ENCODE results near the gene NT5DC3.
"Not testable (repeated sequence)": the region's sequence is repeated elsewhere in the genome, so short reads cannot be mapped to it uniquely, and the experiment has no call there.

The NT5DC3 gene

DNA sequence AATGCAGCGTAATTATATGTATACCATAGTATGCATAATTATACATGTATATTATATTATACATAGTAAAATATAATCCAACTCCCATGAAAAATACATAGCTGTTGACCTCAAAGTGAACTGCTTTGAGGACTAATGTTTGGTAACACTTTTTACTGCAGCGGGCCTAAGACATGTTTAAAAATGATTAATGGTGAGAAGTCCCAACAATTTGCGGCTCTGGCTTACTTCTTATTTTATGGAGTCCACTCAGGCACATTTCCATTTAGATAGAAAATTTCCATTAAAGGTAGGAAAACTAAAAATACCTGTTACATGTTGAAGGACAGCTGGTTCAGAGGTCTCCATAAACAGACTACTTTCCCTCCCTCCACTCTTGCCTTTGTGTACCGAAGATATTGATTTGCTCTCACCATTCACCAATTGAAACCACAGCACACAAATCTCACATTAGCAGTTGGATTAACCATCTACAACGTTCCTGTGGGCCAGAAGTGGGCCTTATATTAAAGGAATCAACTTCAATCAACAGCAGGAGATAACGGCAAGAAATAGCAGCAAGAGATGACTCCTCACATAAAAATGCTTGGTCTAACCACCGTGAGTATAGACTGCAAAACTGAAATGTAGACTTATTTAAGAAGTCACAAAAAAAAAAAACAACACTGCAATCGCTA lies 14.1 kb upstream of the NT5DC3 start:
- DNase-seq: no peak

DNA sequence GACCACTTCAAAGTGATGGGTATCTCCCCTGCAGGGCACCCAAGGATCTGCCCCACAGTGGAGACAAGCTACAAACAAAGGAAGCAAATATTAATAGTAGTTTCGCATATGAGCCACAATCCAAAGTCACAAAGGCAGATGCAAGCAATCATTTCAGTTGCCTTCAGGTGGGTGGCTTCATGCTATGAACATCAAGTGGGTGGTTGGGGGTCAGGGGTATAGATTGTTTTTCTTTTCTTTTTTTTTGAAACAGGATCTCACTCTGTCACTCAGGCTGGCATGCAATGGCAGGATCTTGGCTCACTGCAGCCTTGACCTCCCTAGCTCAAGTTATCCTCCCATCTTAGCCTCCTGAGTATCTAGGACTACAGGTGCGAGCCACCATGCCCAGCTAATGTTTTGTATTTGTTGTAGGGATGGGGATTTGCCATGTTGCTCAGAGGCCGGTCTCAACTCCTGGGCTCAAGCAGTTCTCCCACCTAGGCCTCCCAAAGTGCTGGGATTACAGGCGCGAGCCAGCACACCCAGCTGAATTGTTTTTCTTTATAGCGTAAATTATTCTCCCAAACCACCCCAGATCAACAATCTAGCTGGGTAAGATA lies 13.4 kb upstream of the NT5DC3 start:
- no peak for DNase-seq

DNA sequence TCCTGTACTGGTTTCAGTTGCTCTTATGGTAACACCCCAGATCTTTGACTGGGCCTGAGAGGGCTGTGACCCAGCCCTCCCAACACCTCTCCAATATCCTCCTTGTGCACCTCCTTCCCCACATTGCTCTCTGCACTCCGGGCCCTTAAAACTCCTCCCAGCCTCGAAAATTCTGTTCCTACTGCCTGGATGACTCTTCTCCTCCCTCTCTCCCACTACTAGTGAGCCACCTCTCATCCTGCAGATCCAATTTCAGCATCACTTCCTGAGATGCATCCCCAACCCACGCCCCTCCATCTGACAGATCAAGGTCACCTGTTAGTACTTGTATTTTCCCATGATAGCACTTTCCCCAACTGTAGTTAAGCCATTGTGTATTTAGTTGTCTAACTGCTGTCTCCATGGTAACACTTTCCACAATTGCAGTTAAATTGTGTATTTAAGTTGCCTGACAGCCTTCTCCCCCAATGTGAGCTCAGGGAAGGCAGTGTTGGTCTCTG lies 11.5 kb upstream of the NT5DC3 start:
- DNase-seq: no peak

DNA sequence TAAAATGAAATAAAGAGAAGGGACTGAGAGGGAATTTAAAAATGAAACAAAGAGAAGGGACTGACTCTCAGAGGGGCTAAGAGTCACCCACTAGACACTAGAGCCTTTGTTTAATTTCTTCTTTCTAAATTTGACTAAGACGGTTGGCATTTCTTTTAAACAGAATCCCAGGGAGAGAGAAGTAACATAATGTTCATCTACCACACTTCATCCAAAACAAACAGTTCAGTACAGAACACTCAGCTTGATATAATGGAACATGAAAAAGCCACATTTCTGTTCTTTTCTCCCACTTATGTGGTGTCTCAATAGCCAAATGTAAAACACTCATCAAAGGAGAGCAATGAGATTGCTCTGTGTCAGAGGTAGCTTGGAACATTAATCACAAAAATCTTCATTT lies 10.1 kb upstream of the NT5DC3 start:
- DNase-seq: no peak

DNA sequence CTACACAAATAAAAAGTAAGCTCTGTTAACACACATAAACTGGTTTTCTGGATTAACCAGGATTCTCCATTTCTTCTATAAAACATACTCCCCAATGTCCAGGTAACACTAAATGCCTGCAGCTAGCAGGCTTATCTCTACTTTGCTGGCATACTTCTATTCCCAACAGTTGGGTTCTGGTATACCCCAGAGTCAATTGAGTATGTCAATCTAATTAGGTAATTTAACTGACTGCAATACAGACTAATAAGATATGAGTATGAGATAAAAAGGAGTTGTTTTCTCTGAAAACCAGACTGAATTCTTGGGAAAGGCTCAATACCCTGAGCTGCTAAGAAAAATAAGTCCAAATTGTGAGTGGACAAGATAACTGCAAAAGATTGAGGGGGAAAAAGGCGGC lies 9.4 kb upstream of the NT5DC3 start:
- no peak for DNase-seq

DNA sequence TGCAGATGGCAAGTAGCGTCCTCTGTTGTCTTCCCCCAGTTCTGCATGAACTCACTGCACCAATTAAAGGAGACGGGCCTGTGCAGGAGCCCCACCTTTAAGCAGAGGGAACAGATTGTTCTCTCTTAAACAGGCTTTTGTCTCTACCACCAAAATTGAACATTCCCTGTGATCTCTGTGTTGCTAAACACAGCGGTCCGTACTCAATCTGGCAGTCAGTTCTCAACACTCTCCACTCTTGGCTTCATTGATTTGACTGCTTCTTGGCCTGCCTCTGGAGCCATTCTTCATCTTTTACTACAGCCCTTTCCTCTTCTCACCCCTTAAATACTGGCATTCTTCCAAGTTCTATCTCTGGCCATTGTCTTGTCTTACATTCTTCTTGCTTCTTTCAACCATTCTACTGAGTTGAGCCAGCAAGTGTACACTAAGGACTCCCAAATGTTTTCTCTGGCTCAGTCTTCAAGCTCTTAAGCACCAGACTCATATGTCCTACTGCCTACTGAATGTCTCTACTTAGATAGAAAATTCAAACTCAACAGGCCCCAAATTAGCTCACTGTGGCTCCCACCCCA lies 8.0 kb upstream of the NT5DC3 start:
- DNase-seq: no peak

DNA sequence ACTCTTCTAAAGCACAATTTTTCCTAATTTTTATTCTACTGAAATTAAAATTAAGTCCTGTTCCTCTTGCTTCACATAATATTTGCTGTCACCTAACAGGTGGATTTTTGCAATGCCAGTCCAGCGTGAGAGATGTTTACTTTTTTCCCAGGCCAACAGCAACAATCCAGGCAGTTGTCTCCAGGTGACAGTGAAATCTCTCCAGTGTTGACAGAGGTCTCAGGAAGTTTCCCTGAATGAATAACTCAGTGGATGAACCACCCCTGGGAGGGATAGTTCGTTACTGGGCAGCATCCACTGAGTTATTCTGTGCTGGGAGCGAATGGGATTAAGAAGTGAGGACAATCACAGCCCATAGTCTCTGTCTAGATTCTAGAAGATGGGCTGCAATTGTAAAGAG lies 7.1 kb upstream of the NT5DC3 start:
- no peak for DNase-seq

DNA sequence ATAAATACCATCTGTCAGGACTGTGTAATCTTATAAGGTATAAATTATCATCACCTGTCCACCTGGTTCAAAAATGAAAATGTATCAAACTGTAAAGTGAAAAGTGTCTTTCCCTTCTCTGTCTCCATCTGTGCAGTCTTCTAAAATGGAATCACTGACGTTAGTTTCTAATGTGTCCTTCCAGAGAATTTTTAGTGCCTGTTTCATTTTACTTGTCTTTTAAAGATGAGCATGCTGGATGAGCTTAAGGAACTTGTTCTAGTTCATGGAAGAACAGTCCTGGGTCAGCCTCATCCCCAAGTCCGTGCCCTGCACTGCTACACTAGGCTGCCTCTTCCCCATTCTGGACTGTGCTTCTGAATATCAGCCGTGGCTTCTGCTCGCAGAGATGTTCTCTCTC lies 5.4 kb upstream of the NT5DC3 start:
- DNase-seq: no peak

DNA sequence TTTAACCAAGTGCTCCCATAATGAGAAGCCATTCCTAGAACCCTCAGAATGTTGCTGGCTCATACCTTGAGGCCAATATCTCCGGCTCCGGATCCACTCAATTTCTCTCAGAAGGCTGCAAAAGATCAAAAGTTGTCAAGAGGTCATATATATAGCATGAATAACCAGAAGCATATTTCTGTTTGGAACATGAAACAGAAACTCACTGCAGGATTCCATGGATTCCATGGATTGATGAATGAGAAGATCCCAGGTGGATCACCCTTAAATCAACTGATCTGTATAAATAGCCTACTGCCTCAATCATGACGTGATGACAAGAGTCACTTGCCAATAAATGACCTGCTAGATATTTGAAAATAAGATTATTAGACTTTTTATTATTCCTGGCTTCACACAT lies 3.3 kb upstream of the NT5DC3 start:
- DNase-seq: no peak

DNA sequence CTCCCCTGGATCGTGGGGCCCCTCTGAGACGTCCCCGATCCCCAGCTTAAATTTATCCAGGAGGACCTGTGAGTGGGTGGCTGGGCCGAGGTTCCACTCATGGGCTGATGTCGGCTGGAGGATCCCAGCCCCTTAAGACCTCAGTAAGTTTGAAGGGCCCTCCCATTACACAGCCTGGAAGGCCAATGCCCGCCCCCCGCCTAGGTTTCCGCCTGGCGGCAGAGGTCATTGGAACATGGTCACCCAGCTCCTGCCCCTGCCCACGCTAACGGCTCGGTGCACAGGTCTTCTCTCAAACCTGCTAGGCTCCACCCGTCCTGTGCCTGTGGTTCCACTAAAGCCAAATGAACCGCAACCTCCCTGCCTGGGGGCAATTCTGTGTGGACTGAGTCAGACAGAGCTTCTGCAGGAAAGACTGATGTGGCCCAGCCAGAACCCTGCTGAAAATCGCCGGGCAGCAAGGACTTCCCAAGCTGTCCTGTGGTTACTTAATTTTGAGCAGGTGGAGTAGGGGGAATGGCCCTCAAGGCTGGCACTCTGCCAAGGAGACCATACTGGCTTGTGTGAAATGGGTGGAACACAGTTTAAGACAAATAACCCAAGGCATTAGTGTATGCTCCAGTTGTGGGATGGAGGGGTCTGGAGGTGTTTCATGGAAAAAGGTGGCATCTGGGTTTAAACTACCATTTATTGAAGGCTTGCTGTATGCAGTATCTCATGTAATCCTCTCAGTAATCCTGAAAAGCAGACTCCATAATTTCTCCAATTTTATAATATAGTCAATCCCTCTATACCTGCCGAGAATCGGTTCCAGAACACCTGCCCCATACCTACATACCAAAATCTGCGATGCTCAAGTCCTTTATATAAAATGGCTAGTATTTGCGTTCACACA lies 903 bp upstream of the NT5DC3 start:
- DNase-seq: peak; percentile 75

DNA sequence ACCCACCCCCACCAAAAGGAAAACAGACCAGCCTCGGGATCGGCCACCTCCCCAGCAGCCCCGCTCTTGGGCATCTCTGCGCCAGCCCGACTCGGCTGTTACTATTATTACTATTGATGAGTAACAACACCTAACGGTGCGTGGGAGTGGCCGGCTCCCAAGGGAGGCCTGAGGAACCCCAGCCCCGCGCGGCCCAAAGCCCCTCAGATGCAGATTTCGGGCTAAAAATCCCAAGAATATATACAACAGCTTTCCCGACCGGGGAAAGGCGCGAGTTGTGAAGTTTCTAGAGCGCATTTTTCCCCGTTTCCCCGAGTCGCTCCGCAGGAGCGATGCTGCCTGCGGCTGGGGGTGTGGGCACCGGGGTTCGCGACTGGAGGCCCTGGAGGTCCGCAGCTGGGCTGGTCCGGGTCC lies 565 bp downstream of the NT5DC3 start:
- no peak for DNase-seq

DNA sequence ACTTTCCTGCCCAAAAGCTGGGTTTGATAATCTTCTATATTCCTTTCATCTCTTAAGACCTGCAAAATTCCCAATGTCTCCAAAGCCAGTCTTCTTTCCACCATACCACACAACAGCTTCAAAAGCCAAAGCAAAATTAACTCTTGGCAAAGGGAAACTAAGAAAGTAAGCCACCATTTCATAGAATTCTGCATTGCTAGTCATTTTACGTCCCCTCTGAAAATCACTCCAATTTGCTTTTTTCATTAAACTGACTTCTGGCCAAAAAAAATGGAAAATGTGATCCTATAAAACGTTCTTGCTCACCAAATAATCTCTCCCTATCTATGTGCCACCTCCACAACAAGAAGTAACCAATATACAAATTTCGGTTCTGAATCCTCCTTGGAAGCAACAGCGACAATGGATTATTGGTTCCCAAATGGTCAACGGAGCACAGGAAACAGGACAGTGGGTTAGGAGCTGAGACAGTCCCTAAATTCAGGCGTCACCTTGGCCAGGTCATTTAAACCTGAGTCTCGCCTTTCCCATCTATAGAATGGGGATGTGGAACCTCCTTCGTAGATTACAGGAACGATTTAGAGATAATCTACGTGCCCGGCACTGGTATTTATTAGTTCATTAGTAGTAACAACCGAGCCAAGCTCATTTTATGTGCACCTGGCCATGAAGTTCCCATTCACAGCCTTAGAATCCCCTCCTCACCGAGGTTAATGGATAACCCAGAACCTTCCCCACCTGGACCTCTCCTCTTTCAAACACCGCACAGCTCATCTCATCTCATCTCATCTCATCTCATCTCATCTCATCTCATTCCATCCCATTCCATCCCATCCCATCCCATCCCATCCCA lies 1.2 kb downstream of the NT5DC3 start:
- no peak for DNase-seq

DNA sequence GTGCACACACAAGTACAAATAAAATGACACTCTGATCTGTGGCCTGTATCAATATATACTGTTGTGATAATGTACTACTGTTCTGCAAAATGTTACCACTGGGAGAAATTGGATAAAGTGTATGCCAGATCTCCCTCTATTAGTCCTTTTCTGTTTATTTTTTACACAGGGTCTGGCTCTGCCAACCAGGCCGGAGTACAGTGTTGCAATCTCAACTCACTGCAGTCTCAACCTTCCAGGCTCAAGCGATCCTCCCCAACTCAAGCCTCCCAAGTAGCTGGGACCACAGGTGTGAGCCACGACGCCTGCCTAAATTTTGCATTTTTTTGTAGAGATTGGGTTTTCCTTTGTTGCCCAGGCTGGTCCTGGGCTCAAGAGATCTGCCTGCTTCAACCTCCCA lies 1.9 kb downstream of the NT5DC3 start:
- DNase-seq: no peak

DNA sequence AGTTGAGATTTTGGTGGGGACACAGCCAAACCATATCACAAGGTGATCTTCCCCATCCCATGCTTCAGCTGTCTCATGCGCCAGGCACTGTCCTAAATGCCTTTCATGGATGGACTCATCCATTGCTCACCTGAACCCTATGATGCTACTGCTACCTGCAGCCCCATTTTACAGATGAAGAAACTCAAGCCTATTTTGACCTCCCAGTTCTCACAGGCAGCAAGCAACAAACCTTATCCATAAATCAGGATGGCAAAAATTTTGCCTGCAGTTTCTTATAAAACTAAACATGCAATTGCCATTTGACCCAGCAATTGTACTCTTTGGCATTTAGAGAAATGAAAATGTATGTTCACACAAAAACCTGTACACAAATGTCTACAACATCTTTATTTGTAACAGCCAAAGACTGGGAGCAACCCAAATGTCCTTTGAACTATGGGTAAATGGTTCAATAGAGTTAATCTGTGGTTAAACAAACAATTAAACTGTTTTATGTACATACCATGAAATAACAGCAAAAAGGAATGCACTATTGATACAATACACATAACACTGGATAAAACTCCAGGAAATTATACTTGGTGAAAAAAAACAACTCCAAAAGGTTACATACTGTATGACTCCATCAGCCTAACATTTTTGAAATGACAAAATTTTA lies 2.6 kb downstream of the NT5DC3 start:
- no peak for DNase-seq

DNA sequence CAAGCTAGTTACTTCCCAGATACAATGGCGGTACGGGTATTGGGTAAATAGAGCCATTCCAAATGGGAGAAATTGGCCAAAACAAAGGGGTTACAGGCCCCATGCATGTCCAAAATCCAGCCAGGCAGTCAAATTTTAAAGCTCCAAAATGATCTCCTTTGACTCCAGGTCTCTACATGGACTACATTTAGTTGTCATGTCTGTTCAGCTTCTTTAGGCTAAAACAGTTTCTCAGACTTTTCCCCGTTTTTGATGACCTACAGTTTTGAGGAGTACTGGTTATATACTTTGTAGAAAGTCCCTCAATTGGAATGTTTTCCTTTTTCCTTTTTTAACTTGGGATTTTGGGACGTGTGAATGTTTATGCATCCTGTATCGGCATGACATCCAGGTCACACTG lies 4.7 kb downstream of the NT5DC3 start:
- no peak for DNase-seq

DNA sequence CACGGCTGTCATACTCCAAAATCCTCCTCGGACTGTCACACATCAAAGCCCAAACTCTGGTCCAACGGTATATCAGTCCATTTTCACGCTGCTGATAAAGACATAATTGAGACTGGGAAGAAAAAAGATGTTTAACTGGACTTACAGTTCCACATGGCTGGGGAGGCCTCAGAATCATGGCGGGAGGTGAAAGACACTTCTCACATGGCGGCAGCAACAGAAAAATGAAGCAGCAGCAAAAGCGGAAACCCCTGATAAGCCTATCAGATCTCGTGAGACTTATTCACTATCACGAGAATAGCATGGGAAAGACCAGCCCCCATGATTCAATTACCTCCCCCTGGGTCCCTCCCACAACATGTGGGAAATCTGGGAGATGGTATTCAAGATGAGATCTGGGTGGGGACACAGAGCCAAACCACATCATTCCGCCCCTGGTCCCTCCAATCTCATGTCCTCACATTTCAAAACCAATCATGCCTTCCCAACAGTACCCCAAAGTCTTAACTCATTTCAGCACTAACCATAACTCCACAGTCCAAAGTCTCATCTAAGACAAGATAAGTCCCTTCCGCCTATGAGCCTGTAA lies 5.2 kb downstream of the NT5DC3 start:
- not testable (repeated sequence) for DNase-seq

DNA sequence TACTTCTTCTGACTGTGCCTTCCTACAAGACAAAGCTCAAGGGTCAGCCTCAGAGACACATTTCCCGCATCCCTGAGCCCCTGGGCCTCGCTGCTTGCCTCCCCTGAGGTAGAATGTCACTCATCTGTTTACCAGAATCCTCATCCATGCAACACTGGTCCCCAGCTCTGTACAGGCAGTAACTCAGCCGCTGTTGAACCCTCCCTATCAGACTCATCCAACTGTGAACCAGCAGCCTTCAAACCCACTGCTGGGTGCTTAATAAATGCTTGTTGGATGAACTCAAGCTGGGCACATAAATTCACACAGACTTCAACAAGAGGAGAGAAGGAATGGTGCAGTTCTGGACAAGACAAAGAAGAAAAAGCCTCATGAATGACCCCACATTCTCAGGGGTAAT lies 6.1 kb downstream of the NT5DC3 start:
- DNase-seq: no peak

DNA sequence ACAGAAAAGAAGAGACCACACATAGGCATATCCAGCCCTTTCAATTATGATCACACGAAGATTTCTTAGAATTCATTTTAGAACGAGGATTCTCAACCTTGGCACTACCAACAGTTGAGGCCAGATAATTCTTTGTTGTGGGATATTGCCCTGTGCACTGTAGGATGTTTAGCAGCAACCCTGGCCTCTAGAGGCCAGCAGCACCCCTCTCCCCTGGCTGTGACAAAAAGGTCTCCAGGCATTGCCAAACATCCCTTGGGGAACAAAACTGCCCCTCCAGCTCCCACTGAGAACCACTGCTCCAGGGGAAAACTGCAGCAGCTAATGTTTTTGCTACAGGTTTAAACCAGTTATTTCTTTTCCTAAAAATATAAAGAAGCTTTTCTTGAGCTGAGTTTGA lies 7.1 kb downstream of the NT5DC3 start:
- DNase-seq: no peak

DNA sequence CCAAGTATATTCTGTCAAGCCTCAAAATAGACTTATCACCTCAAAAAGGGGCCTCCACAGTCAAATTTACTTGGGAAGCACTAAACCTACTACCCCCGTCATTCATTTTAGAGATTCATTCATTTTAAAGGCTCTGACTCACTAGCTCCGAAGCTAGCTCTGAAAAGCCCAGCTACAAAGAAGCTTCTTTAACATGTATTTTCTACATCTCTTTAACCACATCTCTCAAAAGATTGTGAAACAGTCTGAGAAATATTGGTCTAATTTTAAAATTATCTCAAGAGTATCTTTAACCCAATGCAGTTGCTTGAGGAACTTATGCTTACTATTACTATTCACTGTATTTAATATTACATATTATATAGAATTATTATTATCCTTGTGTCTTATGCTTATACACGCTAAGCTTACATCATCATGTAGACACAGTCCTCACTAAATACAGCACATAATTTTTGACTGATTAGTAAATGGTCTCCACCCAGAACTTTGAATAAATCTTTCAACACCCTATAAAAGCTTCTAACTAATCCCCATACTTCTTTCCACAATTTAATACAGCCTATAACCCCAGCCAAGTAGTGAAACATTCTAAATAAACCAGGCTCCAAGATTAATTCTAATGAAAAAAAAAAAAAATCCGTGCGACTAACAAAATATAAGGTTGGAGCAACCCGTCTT lies 7.8 kb downstream of the NT5DC3 start:
- no peak for DNase-seq

DNA sequence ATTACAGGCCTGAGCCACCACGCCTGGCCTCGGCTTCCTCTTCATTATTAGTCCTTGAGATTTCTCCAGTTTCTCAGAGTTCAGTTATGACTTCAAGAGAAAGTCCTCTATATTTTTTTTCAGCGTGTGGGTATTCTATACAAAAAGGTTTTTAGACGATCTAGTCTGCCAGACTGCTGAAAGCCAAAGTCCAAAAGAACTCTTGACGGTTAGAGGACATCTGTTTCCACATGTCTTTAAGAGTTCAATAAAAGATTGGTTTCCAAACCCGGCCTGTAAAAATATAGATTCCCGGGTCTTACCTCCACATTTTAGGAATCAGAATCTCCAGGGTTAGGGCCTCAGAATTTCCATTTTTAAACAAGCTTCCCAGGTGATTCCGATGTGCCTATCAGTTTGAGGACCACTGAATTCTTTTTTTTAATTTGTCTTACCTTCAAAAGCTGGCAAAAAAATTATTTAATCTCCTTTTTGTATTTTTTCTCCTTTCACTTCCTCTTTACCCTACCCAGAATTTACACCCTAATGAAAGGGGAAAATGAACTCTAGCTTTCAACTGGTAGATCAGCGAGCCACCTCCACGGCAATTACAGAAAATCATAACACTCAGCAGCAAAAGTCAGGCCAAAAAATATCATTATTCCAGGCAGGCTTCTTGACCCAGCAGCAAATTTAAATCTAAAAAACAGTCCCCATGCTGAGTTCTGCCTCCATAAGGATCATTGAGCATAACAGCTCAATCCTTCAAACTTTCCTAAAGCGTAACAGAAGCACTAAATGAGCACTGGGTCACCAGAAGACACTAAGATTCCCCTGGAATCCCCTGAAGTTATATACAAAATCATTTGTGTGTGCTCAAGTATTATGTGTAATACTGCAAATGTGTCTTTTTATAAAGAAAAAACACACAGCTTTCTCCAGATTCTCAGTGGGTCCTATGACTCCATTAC lies 8.7 kb downstream of the NT5DC3 start:
- DNase-seq: no peak
